HepG2 (cell line): Measurements from ENCODE around the gene LRRC45. TPM values are rescaled to one million over a fixed set of nuclear protein-coding genes. Genes with fewer than 3 reads are reported as not detected.

Experiments
- ARNT2 ChIP-seq: sonication (generic); formaldehyde crosslinking; IDR thresholded peaks from 2 replicates; pipeline ENCODE4 v1.8.0; 2022; ENCODE audit warnings: mild to moderate bottlenecking, low read depth, missing genetic modification reagents, moderate library complexity
- DNMT1 ChIP-seq: sonication (generic); formaldehyde crosslinking; IDR thresholded peaks from 2 replicates; pipeline ENCODE4 v1.5.1; 2020; ENCODE audit warnings: mild to moderate bottlenecking, missing genetic modification reagents
- DZIP1 ChIP-seq: sonication (generic); formaldehyde crosslinking; IDR thresholded peaks from 2 replicates; pipeline ENCODE4 v1.5.0; 2020; ENCODE audit warnings: mild to moderate bottlenecking, missing genetic modification reagents
- FOXC1 ChIP-seq: sonication (generic); formaldehyde crosslinking; IDR thresholded peaks from 2 replicates; pipeline ENCODE4 v1.8.0; 2022; ENCODE audit warnings: mild to moderate bottlenecking, missing genetic modification reagents, borderline replicate concordance
- GATAD2A ChIP-seq: IDR thresholded peaks from 2 replicates; pipeline ENCODE4 v1.6.1; 2016
- HHEX ChIP-seq: IDR thresholded peaks from 2 replicates; pipeline ENCODE4 v1.6.1; 2016; ENCODE audit warnings: control low read depth
- HNF4A ChIP-seq: sonication (generic); formaldehyde crosslinking; IDR thresholded peaks from 2 replicates; pipeline ENCODE4 v1.4.0; 2020; ENCODE audit warnings: missing genetic modification reagents
- MIER2 ChIP-seq: IDR thresholded peaks from 2 replicates; pipeline ENCODE4 v1.6.1; 2016; ENCODE audit warnings: missing biosample characterization, missing genetic modification reagents
- MLXIP ChIP-seq: sonication (generic); formaldehyde crosslinking; IDR thresholded peaks from 2 replicates; pipeline ENCODE4 v1.9.0; 2021; ENCODE audit warnings: missing genetic modification reagents, borderline replicate concordance
- PCBP1 ChIP-seq: fragments of 200-400 bp; formaldehyde crosslinking; IDR thresholded peaks from 2 replicates; pipeline ENCODE4 v1.6.1; 2017; ENCODE audit warnings: mild to moderate bottlenecking, low read depth, low read length, borderline replicate concordance
- PRDM10 ChIP-seq: sonication (generic); formaldehyde crosslinking; IDR thresholded peaks from 2 replicates; pipeline ENCODE4 v1.4.0; 2020; ENCODE audit warnings: low read depth, missing genetic modification reagents
- ZBTB38 ChIP-seq: sonication (generic); formaldehyde crosslinking; IDR thresholded peaks from 2 replicates; pipeline ENCODE4 v1.5.1; 2020; ENCODE audit warnings: mild to moderate bottlenecking, missing genetic modification reagents
- ZKSCAN1 ChIP-seq: fragments of 150-350 bp; IDR thresholded peaks from 2 replicates; pipeline ENCODE4 v1.6.1; 2014; ENCODE audit warnings: low read length
- ZKSCAN8 ChIP-seq: IDR thresholded peaks from 2 replicates; pipeline ENCODE4 v1.6.1; 2016; ENCODE audit warnings: borderline replicate concordance, missing genetic modification reagents, missing compliant biosample characterization
- ZNF33B ChIP-seq: sonication (generic); formaldehyde crosslinking; IDR thresholded peaks from 2 replicates; pipeline ENCODE4 v1.5.1; 2020; ENCODE audit warnings: mild to moderate bottlenecking, missing genetic modification reagents
- ZNF740 ChIP-seq: sonication (generic); formaldehyde crosslinking; IDR thresholded peaks from 2 replicates; pipeline ENCODE4 v1.4.0; 2020; ENCODE audit warnings: missing genetic modification reagents
- polyA plus RNA-seq, 8 experiments: library from polyadenylated mRNA; depleted of rRNA in 3 of 8; stranded (reverse) in 7 of 8; unstranded in 1 of 8; fragments of >200 nt; fragmentation: Illumina TruSeq in 4 of 8; extraction: Trizol in 4 of 8; gene quantifications; 2 replicates each; pipeline versions ENCODE4 v1.2.1 to v1.2.3, GENCODE V29; 2011 to 2016; ENCODE audit warnings: low read depth in 4 of 8, missing spikeins in 1 of 8, mixed read lengths in 1 of 8; ENCODE audit not compliant: insufficient read depth in 1 of 8
- total RNA-seq, 5 experiments: library from RNA; depleted of rRNA; stranded (reverse); fragments of >200 nt; fragmentation: Illumina TruSeq; extraction: Trizol; gene quantifications; 2 replicates each; pipeline ENCODE4 v1.2.3, GENCODE V29; 2016; ENCODE audit warnings: low read depth in 1 of 5
- TF ChIP-seq, protein P1 (sequence below): sonication (generic); formaldehyde crosslinking; IDR thresholded peaks from 2 replicates; pipeline ENCODE4 v1.8.0; 2022; ENCODE audit warnings: missing genetic modification reagents, mild to moderate bottlenecking, borderline replicate concordance

LRRC45 gene
- total and polyA plus RNA-seq, 2 of the 13 experiments (the other 11 are each of a cell fraction or from before 2014, with no cell fraction given), result 11.6 to 48.1 TPM

DNA sequence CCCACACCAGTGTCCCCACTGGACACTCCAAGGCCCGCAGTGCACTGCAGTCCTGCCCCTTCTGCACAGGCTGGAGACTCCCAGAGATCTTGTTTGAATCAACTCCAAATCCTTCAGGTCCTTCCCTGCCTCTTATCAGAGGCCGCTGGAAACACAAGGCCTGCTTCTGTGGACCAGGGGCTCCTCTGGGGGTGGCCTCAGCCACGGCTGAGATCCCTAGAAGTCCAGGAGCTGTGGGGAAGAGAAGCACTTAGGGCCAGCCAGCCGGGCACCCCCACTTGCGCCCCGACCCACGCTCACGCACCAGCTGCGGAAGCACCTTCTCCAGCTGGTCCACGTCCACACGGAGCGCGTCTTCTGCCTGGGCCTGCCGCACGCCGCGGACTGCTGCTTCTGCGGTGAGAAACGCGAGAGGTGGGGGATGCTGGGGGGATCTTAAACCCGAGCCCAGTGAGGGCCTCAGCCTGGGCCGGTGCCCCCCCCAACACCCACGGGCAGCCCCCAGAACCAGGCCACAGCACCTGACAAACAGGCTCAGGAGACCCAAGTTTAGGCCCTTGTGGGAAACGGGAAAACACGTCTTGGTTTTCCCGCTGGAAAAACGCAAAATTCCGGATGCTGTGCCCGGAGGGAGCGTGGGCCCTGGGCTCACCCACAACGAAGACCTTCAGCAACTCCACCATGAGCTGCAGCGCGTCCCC lies 4.0 kb upstream of the LRRC45 start (continued):
- no peak for TF ChIP-seq PRDM10
- TF ChIP-seq DNMT1 (CRISPR knock-in tag), result 0 out of 2 replicates have a peak, but pooled peaks have one; percentile 50
- TF ChIP-seq ZNF740 (CRISPR knock-in tag), result peak; percentile 88
- TF ChIP-seq, protein P1, sequence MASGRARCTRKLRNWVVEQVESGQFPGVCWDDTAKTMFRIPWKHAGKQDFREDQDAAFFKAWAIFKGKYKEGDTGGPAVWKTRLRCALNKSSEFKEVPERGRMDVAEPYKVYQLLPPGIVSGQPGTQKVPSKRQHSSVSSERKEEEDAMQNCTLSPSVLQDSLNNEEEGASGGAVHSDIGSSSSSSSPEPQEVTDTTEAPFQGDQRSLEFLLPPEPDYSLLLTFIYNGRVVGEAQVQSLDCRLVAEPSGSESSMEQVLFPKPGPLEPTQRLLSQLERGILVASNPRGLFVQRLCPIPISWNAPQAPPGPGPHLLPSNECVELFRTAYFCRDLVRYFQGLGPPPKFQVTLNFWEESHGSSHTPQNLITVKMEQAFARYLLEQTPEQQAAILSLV (CRISPR knock-in tag), result 0 out of 2 replicates have a peak, but pooled peaks have one; percentile 53
- TF ChIP-seq ZKSCAN1, result no peak
- 0 out of 2 replicates have a peak, but pooled peaks have one; percentile 73 for TF ChIP-seq PCBP1
- TF ChIP-seq FOXC1, result no peak
- 0 out of 2 replicates have a peak, but pooled peaks have one; percentile 11 for TF ChIP-seq ZBTB38 (CRISPR knock-in tag)
- TF ChIP-seq ZKSCAN8, result no peak
- TF ChIP-seq MIER2 (CRISPR knock-in tag), result no peak
- peak; percentile 14; the same call in 1 of the 2 replicates for TF ChIP-seq ARNT2
- no peak for TF ChIP-seq MLXIP
- TF ChIP-seq HNF4A (CRISPR knock-in tag), result no peak
- no peak for TF ChIP-seq HHEX (CRISPR knock-in tag)
- peak; percentile 66; the same call in 1 of the 2 replicates for TF ChIP-seq ZNF33B (CRISPR knock-in tag)
- TF ChIP-seq DZIP1 (CRISPR knock-in tag), result no peak
- no peak for TF ChIP-seq GATAD2A (CRISPR knock-in tag)
